Thyroid gland (tissue), 4 donors: ENCODE data around the gene PIGS.

Experiments
- CTCF ChIP-seq, 6 experiments: fragments of 200-600 bp in 3 of 6; fragments of 450-650 bp in 3 of 6; sonication (generic) in 3 of 6; IDR thresholded peaks; one replicate each; pipeline ENCODE4 v1.5.1; 2016 to 2019; ENCODE audit warnings: antibody characterized with exemption in 6 of 6, mild to moderate bottlenecking in 2 of 6, inconsistent platforms in 1 of 6, moderate library complexity in 1 of 6
- POLR2A ChIP-seq, 2 donors: fragments of 450-650 bp; IDR thresholded peaks; one replicate each; pipeline ENCODE4 v1.6.1; 2017; ENCODE audit warnings: antibody characterized with exemption in 2 of 2, mild to moderate bottlenecking in 2 of 2, moderate library complexity in 1 of 2

GRCh38 chr17:28521311-28522085, 49.8 kb downstream of the PIGS start:
- no peak for TF ChIP-seq CTCF (IDR thresholded peaks at IDR 0.05)
- TF ChIP-seq POLR2A (IDR thresholded peaks at IDR 0.05) = no peak
